Neural cell (in vitro differentiated cells): Measurements from ENCODE around the gene ADAP1. TPM values are rescaled to one million over a fixed set of nuclear protein-coding genes. Genes with fewer than 3 reads are reported as not detected.

Source experiments
- H2AFZ ChIP-seq: fragments of 200-600, 300-800 bp; sonication (generic), shearing (Covaris generic); 2 replicates; pipeline ENCODE4 v1.6.0; 2014; ENCODE audit warnings: low read depth, mild to moderate bottlenecking, antibody characterized with exemption, low read length, moderate library complexity
- H3F3A ChIP-seq: fragments of 200-600 bp; shearing (Covaris generic); 2 replicates; pipeline ENCODE4 v1.6.1; 2016; ENCODE audit warnings: mild to moderate bottlenecking, moderate library complexity, mixed read lengths, antibody characterized with exemption, low read length; ENCODE audit not compliant: insufficient read depth, poor library complexity, severe bottlenecking
- H3K27ac ChIP-seq: fragments of 200-600, 300-800 bp; sonication (generic), shearing (Covaris generic); 2 replicates; pipeline ENCODE4 v1.5.1; 2014; ENCODE audit warnings: mild to moderate bottlenecking, low read length, moderate library complexity
- H3K27me3 ChIP-seq: fragments of 300-800, 200-600 bp; sonication (generic), shearing (Covaris generic); 2 replicates; pipeline ENCODE4 v1.6.0; 2014; ENCODE audit warnings: mild to moderate bottlenecking, low read depth, low read length, moderate library complexity; ENCODE audit not compliant: insufficient read depth
- H3K36me3 ChIP-seq: fragments of 300-800, 200-600 bp; sonication (generic), shearing (Covaris generic); 2 replicates; pipeline ENCODE4 v1.5.1; 2014; ENCODE audit warnings: mild to moderate bottlenecking, antibody characterized with exemption, low read length, moderate library complexity; ENCODE audit not compliant: insufficient read depth
- H3K4me2 ChIP-seq: fragments of 300-800, 200-600 bp; sonication (generic), shearing (Covaris generic); 2 replicates; pipeline ENCODE4 v1.6.0; 2014; ENCODE audit warnings: mild to moderate bottlenecking, low read length
- H3K4me3 ChIP-seq: fragments of 300-800, 200-600 bp; sonication (generic), shearing (Covaris generic); 2 replicates; pipeline ENCODE4 v1.5.1; 2014; ENCODE audit warnings: mild to moderate bottlenecking, low read length, moderate library complexity
- H3K79me2 ChIP-seq: fragments of 200-600 bp; shearing (Covaris generic); replicated peaks from 2 replicates; pipeline ENCODE4 v1.6.0; 2014; ENCODE audit warnings: mild to moderate bottlenecking, low read length, moderate library complexity; ENCODE audit not compliant: insufficient read depth
- H3K9ac ChIP-seq: fragments of 300-800, 200-600 bp; sonication (generic), shearing (Covaris generic); 2 replicates; pipeline ENCODE4 v1.6.1; 2016; ENCODE audit warnings: mild to moderate bottlenecking, low read length, mixed read lengths
- H3K9me2 ChIP-seq: fragments of 200-600 bp; shearing (Covaris generic); 2 replicates; pipeline ENCODE4 v1.6.1; 2016; ENCODE audit warnings: mild to moderate bottlenecking, low read length, mixed read lengths; ENCODE audit not compliant: insufficient read depth
- H3K9me3 ChIP-seq: fragments of 200-600, 300-800 bp; sonication (generic), shearing (Covaris generic); 2 replicates; pipeline ENCODE4 v1.6.1; 2016; ENCODE audit warnings: mild to moderate bottlenecking, mixed run types, low read length, moderate library complexity, mixed read lengths
- H4K20me1 ChIP-seq: fragments of 200-600 bp; shearing (Covaris generic); 2 replicates; pipeline ENCODE4 v1.6.1; 2016; ENCODE audit warnings: mild to moderate bottlenecking, mixed run types; ENCODE audit not compliant: insufficient read depth
- CTCF ChIP-seq: fragments of 450-650 bp; IDR thresholded peaks from 2 replicates; pipeline ENCODE4 v1.5.1; 2014; ENCODE audit warnings: antibody characterized with exemption, mild to moderate bottlenecking, moderate library complexity; ENCODE audit not compliant: poor library complexity, severe bottlenecking
- EP300 ChIP-seq: fragments of 450-650 bp; conservative IDR thresholded peaks from 2 replicates; pipeline ENCODE4 v1.6.1; 2014; ENCODE audit warnings: antibody characterized with exemption, mild to moderate bottlenecking, moderate library complexity; ENCODE audit not compliant: poor library complexity, severe bottlenecking
- EZH2 ChIP-seq: fragments of 200-600, 300-800 bp; shearing (Covaris generic), sonication (generic); IDR thresholded peaks from 2 replicates; pipeline ENCODE4 v1.6.1; 2014; ENCODE audit warnings: antibody characterized with exemption, low read length, borderline replicate concordance, mild to moderate bottlenecking; ENCODE audit not compliant: insufficient read depth, poor library complexity, severe bottlenecking
- MXI1 ChIP-seq: fragments of 450-650 bp; conservative IDR thresholded peaks from 2 replicates; pipeline ENCODE4 v1.6.1; 2014; ENCODE audit warnings: antibody characterized with exemption, mild to moderate bottlenecking; ENCODE audit not compliant: poor library complexity, severe bottlenecking
- POLR2AphosphoS5 ChIP-seq: IDR thresholded peaks from 2 replicates; pipeline ENCODE4 v1.6.1; 2012
- RAD21 ChIP-seq: fragments of 450-650 bp; conservative IDR thresholded peaks from 2 replicates; pipeline ENCODE4 v1.6.1; 2014; ENCODE audit warnings: antibody characterized with exemption, mild to moderate bottlenecking, moderate library complexity
- SMC3 ChIP-seq: fragments of 450-650 bp; conservative IDR thresholded peaks from 2 replicates; pipeline ENCODE4 v1.6.1; 2014; ENCODE audit warnings: antibody characterized with exemption, mild to moderate bottlenecking, moderate library complexity; ENCODE audit not compliant: poor library complexity
- TAF1 ChIP-seq: IDR thresholded peaks from 2 replicates; pipeline ENCODE4 v1.6.1; 2012; ENCODE audit warnings: low read depth
- polyA plus RNA-seq: library from polyadenylated mRNA; depleted of rRNA; stranded (reverse); fragments of >200 nt; gene quantifications from 2 replicates; pipeline ENCODE4 v1.2.3, GENCODE V29; 2014
- TF ChIP-seq, protein P1 (sequence below): IDR thresholded peaks from 2 replicates; pipeline ENCODE4 v1.6.1; 2012; ENCODE audit warnings: borderline replicate concordance

ADAP1 gene
- polyA plus RNA-seq, 1 donor from 2014 or later: 76.8 TPM

GRCh38 chr7:921581-922333 is 32.7 kb downstream of the ADAP1 start:
- Histone ChIP-seq H3K9ac (no peak overlapping the region), H3K27ac (no peak overlapping the region)

GRCh38 chr7:921071-921461 is 33.4 kb downstream of the ADAP1 start:
- no peak overlapping the region for H3K4me2 ChIP-seq
- no peaks in the 10 kb centered on the region for H3K79me2 ChIP-seq
- no peak overlapping the region for H3K4me3 ChIP-seq
- no peaks in the 10 kb centered on the region for H3K9me3 ChIP-seq
- no peaks in the 10 kb centered on the region for H3F3A ChIP-seq
- H3K27ac ChIP-seq: no peak overlapping the region
- no peaks in the 10 kb centered on the region for H3K9me2 ChIP-seq
- no peak overlapping the region for H3K9ac ChIP-seq
- H2AFZ ChIP-seq: no peak overlapping the region
- no peaks in the 10 kb centered on the region for H4K20me1 ChIP-seq
- no peaks in the 10 kb centered on the region for H3K36me3 ChIP-seq
- no peaks in the 10 kb centered on the region for H3K27me3 ChIP-seq
- no peak for TF ChIP-seq TAF1
- no peak for TF ChIP-seq SMC3
- TF ChIP-seq CTCF: no peak
- TF ChIP-seq EP300: no peak
- no peak for TF ChIP-seq POLR2AphosphoS5
- no peak for TF ChIP-seq RAD21
- TF ChIP-seq EZH2: no peak
- TF ChIP-seq, protein P1, sequence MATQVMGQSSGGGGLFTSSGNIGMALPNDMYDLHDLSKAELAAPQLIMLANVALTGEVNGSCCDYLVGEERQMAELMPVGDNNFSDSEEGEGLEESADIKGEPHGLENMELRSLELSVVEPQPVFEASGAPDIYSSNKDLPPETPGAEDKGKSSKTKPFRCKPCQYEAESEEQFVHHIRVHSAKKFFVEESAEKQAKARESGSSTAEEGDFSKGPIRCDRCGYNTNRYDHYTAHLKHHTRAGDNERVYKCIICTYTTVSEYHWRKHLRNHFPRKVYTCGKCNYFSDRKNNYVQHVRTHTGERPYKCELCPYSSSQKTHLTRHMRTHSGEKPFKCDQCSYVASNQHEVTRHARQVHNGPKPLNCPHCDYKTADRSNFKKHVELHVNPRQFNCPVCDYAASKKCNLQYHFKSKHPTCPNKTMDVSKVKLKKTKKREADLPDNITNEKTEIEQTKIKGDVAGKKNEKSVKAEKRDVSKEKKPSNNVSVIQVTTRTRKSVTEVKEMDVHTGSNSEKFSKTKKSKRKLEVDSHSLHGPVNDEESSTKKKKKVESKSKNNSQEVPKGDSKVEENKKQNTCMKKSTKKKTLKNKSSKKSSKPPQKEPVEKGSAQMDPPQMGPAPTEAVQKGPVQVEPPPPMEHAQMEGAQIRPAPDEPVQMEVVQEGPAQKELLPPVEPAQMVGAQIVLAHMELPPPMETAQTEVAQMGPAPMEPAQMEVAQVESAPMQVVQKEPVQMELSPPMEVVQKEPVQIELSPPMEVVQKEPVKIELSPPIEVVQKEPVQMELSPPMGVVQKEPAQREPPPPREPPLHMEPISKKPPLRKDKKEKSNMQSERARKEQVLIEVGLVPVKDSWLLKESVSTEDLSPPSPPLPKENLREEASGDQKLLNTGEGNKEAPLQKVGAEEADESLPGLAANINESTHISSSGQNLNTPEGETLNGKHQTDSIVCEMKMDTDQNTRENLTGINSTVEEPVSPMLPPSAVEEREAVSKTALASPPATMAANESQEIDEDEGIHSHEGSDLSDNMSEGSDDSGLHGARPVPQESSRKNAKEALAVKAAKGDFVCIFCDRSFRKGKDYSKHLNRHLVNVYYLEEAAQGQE: no peak

More at GRCh38 chr7:921581-922333, 32.7 kb downstream of the ADAP1 start:
- Histone ChIP-seq H3K4me2 (no peak overlapping the region), H3K9me3 (no peaks in the 10 kb centered on the region), H3K36me3 (no peaks in the 10 kb centered on the region), H4K20me1 (no peaks in the 10 kb centered on the region), H3K79me2 (no peaks in the 10 kb centered on the region), H3K4me3 (no peak overlapping the region), H3K9me2 (no peaks in the 10 kb centered on the region), H3K27me3 (no peaks in the 10 kb centered on the region), H2AFZ (no peak overlapping the region), H3F3A (no peaks in the 10 kb centered on the region)
- TF ChIP-seq SMC3: no peak
- TF ChIP-seq EZH2: no peak
- no peak for TF ChIP-seq RAD21
- no peak for TF ChIP-seq CTCF
- TF ChIP-seq, protein P1: no peak
- no peak for TF ChIP-seq POLR2AphosphoS5
- TF ChIP-seq TAF1: no peak
- TF ChIP-seq EP300: no peak
- TF ChIP-seq MXI1: no peak
